IMR-90 (cell line): ENCODE data around the gene ATG2A. TPM values are rescaled to one million over a fixed set of nuclear protein-coding genes. Genes with fewer than 3 reads are reported as not detected.

Source experiments
- ATAC-seq: fragments of 200-7000 bp; cut with Tn5 transposase; 2 replicates; pipeline ENCODE4 v1.9.1; 2020; ENCODE audit warnings: low read depth, mild to moderate bottlenecking, moderate library complexity
- BruUV-seq: library from RNA; stranded (reverse); fragments of 400-500 nt; replicated peaks from 2 replicates; lab custom pipeline; 2021; lab: Mats Ljungman, UMichigan
- CTCF ChIA-PET: fragments of 300-600 bp; formaldehyde crosslinking; extraction: SDS; loops from one replicate; lab custom pipeline; 2021; ENCODE audit warnings: antibody characterized with exemption; lab: Yijun Ruan, JAX
- POLR2A ChIA-PET: fragments of 300-600 bp; sonication (Branson Sonifier 250); formaldehyde crosslinking; loops from one replicate; lab custom pipeline; 2022; ENCODE audit warnings: antibody characterized with exemption; ENCODE audit not compliant: unreplicated experiment; lab: Charles Lee
- DNase-seq: peaks from one replicate; pipeline ENCODE4 v3.0.0; 2013
- H2AFZ ChIP-seq: replicated peaks from 2 replicates; pipeline ENCODE3; 2013; ENCODE audit warnings: low read length, mild to moderate bottlenecking; ENCODE audit not compliant: poor library complexity
- H2AK5ac ChIP-seq: 2 replicates; pipeline ENCODE4 v1.6.1; 2013; ENCODE audit warnings: low read depth, low read length, inconsistent platforms
- H2AK9ac ChIP-seq: replicated peaks from 2 replicates; pipeline ENCODE3; 2013; ENCODE audit warnings: mild to moderate bottlenecking, low read depth, low read length, moderate library complexity; ENCODE audit not compliant: poor library complexity
- H2BK120ac ChIP-seq: 2 replicates; pipeline ENCODE4 v1.6.1; 2013; ENCODE audit warnings: low read depth, low read length, inconsistent platforms
- H2BK15ac ChIP-seq: 3 replicates; pipeline ENCODE4 v1.6.1; 2013; ENCODE audit warnings: low read depth, low read length, inconsistent platforms
- H2BK20ac ChIP-seq: 2 replicates; pipeline ENCODE4 v1.6.1; 2013; ENCODE audit warnings: low read depth, mild to moderate bottlenecking, inconsistent platforms, low read length, moderate library complexity
- H2BK5ac ChIP-seq: 2 replicates; pipeline ENCODE4 v1.6.1; 2013; ENCODE audit warnings: mild to moderate bottlenecking, low read depth, low read length, inconsistent platforms; ENCODE audit not compliant: poor library complexity, severe bottlenecking
- H3K14ac ChIP-seq: replicated peaks from 2 replicates; pipeline ENCODE4 v1.6.1; 2013; ENCODE audit warnings: low read depth, low read length, inconsistent platforms
- H3K18ac ChIP-seq: 2 replicates; pipeline ENCODE4 v1.6.1; 2013; ENCODE audit warnings: low read depth, low read length, control low read depth
- H3K23ac ChIP-seq: 2 replicates; pipeline ENCODE4 v1.6.1; 2013; ENCODE audit warnings: low read depth, low read length, inconsistent platforms
- H3K27ac ChIP-seq: 2 replicates; pipeline ENCODE4 v1.5.1; 2013; ENCODE audit warnings: mild to moderate bottlenecking, control low read depth, low read length; ENCODE audit not compliant: insufficient read depth
- H3K27me3 ChIP-seq: 2 replicates; pipeline ENCODE4 v1.6.1; 2013; ENCODE audit warnings: low read length; ENCODE audit not compliant: control insufficient read depth, insufficient read depth
- H3K36me3 ChIP-seq: 2 replicates; pipeline ENCODE4 v1.6.1; 2013; ENCODE audit warnings: low read length, mixed read lengths; ENCODE audit not compliant: control insufficient read depth, insufficient read depth
- H3K4ac ChIP-seq: 2 replicates; pipeline ENCODE4 v1.6.1; 2013; ENCODE audit warnings: low read depth, low read length, inconsistent platforms
- H3K4me1 ChIP-seq: 2 replicates; pipeline ENCODE4 v1.6.1; 2013; ENCODE audit warnings: low read length, mixed read lengths; ENCODE audit not compliant: control insufficient read depth, insufficient read depth
- H3K4me2 ChIP-seq: 2 replicates; pipeline ENCODE4 v1.6.1; 2013; ENCODE audit warnings: low read depth, mild to moderate bottlenecking, control low read depth, low read length, moderate library complexity
- H3K4me3 ChIP-seq: 2 replicates; pipeline ENCODE4 v1.5.1; 2013; ENCODE audit warnings: low read depth, mild to moderate bottlenecking, control low read depth, low read length, moderate library complexity; ENCODE audit not compliant: insufficient read depth
- H3K56ac ChIP-seq: 2 replicates; pipeline ENCODE4 v1.6.1; 2013; ENCODE audit warnings: low read length, inconsistent platforms; ENCODE audit not compliant: insufficient read depth; ENCODE audit errors: extremely low read depth
- H3K79me1 ChIP-seq, 2 experiments: 2 replicates each; pipeline ENCODE4 v1.6.1; 2013; ENCODE audit warnings: low read length in 2 of 2, inconsistent platforms in 1 of 2, low read depth in 1 of 2
- H3K9ac ChIP-seq: 2 replicates; pipeline ENCODE4 v1.6.1; 2013; ENCODE audit warnings: low read depth, low read length, control low read depth
- H3K9me1 ChIP-seq: 2 replicates; pipeline ENCODE4 v1.6.1; 2013; ENCODE audit warnings: low read length, inconsistent platforms; ENCODE audit not compliant: insufficient read depth
- H3K9me3 ChIP-seq: 2 replicates; pipeline ENCODE4 v1.6.1; 2013; ENCODE audit warnings: low read length; ENCODE audit not compliant: control insufficient read depth, insufficient read depth
- H4K20me1 ChIP-seq: 2 replicates; pipeline ENCODE4 v1.6.1; 2013; ENCODE audit warnings: low read length, inconsistent platforms; ENCODE audit not compliant: insufficient read depth
- H4K5ac ChIP-seq: 2 replicates; pipeline ENCODE4 v1.6.1; 2013; ENCODE audit warnings: mild to moderate bottlenecking, low read depth, low read length, control low read depth
- H4K8ac ChIP-seq, 2 experiments: 2 replicates each; pipeline ENCODE4 v1.6.1; 2013; ENCODE audit warnings: low read depth in 2 of 2, low read length in 2 of 2, control low read depth in 1 of 2, inconsistent platforms in 1 of 2
- H4K91ac ChIP-seq: 2 replicates; pipeline ENCODE4 v1.6.1; 2013; ENCODE audit warnings: low read depth, low read length, inconsistent platforms; ENCODE audit not compliant: insufficient read depth
- BHLHE40 ChIP-seq: fragments of 150-350 bp; IDR thresholded peaks from 2 replicates; pipeline ENCODE4 v1.6.1; 2016; ENCODE audit warnings: mild to moderate bottlenecking, low read depth, low read length
- MXI1 ChIP-seq: IDR thresholded peaks from 2 replicates; pipeline ENCODE4 v1.6.1; 2012; ENCODE audit warnings: low read depth, mild to moderate bottlenecking, low read length, moderate library complexity, borderline replicate concordance
- NFE2L2 ChIP-seq: fragments of 150-350 bp; IDR thresholded peaks from 2 replicates; pipeline ENCODE4 v1.6.1; 2016; ENCODE audit warnings: low read depth, mild to moderate bottlenecking, low read length
- SMC3 ChIP-seq: fragments of 150-350 bp; IDR thresholded peaks from 2 replicates; pipeline ENCODE4 v1.6.1; 2016; ENCODE audit warnings: low read depth, mild to moderate bottlenecking, antibody characterized with exemption, low read length, moderate library complexity
- WGBS, 2 experiments: methylation state at CpG; one replicate each; pipeline versions ENCODE4 v1.1.5 to v1.1.7; 2013; ENCODE audit warnings: missing lambda C conversion rate in 2 of 2; ENCODE audit not compliant: insufficient read length in 1 of 2; ENCODE audit errors: extremely low coverage in 2 of 2; 5-methylcytosine and 5-hydroxymethylcytosine counted together
- dilution Hi-C: fragments of 300-500 bp; cut with HindIII; formaldehyde crosslinking; loops from one replicate; pipeline ENCODE4 v1.14.3; 2018; ENCODE audit warnings: low sequenced_read_pairs; ENCODE audit not compliant: unreplicated experiment
- in situ Hi-C: fragments of 300-500 bp; cut with MboI; formaldehyde crosslinking; loops from 3 replicates; pipeline ENCODE4 v1.14.3; 2019; ENCODE audit warnings: low sequenced_read_pairs, inconsistent platforms, mixed read lengths
- intact Hi-C: fragments of 100-400 bp; cut with micrococcal nuclease; formaldehyde crosslinking; loops from 2 replicates; pipeline ENCODE4 v1.10.0; 2022
- polyA plus RNA-seq, 3 experiments: library from polyadenylated mRNA; depleted of rRNA; stranded (reverse); fragments of >200 nt; gene quantifications; 2 replicates each; pipeline ENCODE4 v1.2.3, GENCODE V29; 2012; ENCODE audit warnings: low replicate concordance in 1 of 3
- total RNA-seq: library from RNA; depleted of rRNA; stranded (reverse); fragments of >200 nt; gene quantifications from 2 replicates; pipeline ENCODE4 v1.2.3, GENCODE V29; 2012
- TF ChIP-seq, protein P1 (sequence below): fragments of 150-350 bp; IDR thresholded peaks from 2 replicates; pipeline ENCODE4 v1.6.1; 2017; ENCODE audit warnings: mild to moderate bottlenecking, antibody characterized with exemption, low read length, low read depth

The ATG2A gene
- total and polyA plus RNA-seq, 2 of the 4 experiments (the other 2 are of a cell fraction): 3.2 to 10.5 TPM

DNA sequence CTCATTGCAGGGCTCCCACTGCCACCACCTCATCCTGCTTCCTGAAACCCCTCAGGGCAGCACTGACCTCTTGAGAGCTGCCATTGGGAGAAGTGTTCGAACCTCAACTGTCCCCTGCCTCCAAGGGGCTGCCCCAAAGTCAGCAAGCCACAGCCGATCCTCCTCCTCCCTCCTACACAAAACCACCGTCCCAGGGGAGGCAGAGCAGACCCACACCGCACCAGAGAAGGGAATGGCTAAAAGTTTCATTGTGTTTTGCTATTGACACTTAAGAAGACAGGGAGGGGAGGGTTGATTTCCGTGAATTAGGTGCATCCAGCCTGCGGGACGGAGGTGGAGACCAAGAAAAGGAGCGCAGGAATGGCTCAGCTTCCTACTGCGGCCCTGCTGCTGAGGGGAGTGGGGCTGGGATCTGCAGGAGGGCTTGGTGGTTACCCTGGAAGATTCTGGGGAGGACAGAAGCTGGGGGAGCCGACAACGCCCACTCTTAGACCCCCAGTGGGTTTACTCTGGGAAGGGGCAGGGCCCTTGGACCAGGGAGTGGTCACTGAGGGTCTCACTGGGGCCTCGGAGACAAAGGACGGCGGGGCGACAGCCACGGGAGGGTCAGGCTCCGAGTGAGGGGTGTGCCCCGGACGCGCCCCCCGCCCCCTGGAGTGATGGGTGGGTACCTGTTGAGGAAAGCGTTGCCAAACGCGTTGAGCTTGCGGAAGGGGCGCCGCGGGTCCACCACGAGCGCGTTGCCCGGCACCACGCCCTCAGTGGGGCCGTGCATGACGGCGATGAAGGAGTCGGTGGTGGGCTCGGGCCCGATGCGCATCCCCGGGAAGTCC lies 39.4 kb downstream of the ATG2A start:
- POLR2A ChIA-PET: interaction anchor here (0.6 to 1.5 kb wide), 4 partner anchors 9 to 75 kb away, joined by 3 to 6 read pairs (median 4); partner anchors contain the start of gene MAP4K2
- 0 out of 2 replicates have a peak, but pooled peaks have one; percentile 31 for TF ChIP-seq MXI1
- no peak for TF ChIP-seq SMC3
- TF ChIP-seq BHLHE40: no peak
- no peak for TF ChIP-seq NFE2L2
- TF ChIP-seq, protein P1, sequence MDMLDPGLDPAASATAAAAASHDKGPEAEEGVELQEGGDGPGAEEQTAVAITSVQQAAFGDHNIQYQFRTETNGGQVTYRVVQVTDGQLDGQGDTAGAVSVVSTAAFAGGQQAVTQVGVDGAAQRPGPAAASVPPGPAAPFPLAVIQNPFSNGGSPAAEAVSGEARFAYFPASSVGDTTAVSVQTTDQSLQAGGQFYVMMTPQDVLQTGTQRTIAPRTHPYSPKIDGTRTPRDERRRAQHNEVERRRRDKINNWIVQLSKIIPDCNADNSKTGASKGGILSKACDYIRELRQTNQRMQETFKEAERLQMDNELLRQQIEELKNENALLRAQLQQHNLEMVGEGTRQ: no peak
- peak overlapping the region; percentile 60; the same call in 1 of the 2 replicates for H4K5ac ChIP-seq
- dilution Hi-C loops: no loop called here
- H4K20me1 ChIP-seq: peaks cover 47% of the 10 kb centered on the region
- peak; percentile 1 for ATAC-seq
- H3K14ac ChIP-seq: peak overlapping the region; percentile 95
- CTCF ChIA-PET: interaction anchor here (0.7 to 2.7 kb wide), 5 partner anchors 9 to 31 kb away, joined by 3 to 12 read pairs (median 4); no protein-coding TSS in a partner anchor
- peak overlapping the region; percentile 90 for H2BK5ac ChIP-seq
- peaks cover 6 to 49% of the 10 kb centered on the region in 2 experiments; a peak in 3 of 4 replicates for H3K79me1 ChIP-seq
- intact Hi-C loops: loop anchor here (1.0 to 2.0 kb wide), 3 partner anchors 7 to 30 kb away; no protein-coding TSS in a partner anchor
- peak overlapping the region; percentile 24; the same call in 1 of the 3 replicates for H2BK15ac ChIP-seq
- WGBS, 2 experiments: 1% methylated on average over 17 of the region's 41 CpGs; no CpG with 5 or more reads in 1 of the 2 experiments
- peak overlapping the region; percentile 63 for H3K18ac ChIP-seq
- peak overlapping the region; percentile 84 for H3K27ac ChIP-seq
- H2BK20ac ChIP-seq: peak overlapping the region; percentile 49; the same call in 1 of the 2 replicates
- H2BK120ac ChIP-seq: peak overlapping the region; percentile 61
- H3K36me3 ChIP-seq: peaks cover 23% of the 10 kb centered on the region
- peak overlapping the region; percentile 93 for H3K23ac ChIP-seq
- H3K4me1 ChIP-seq: peaks cover 15% of the 10 kb centered on the region
- H3K9me1 ChIP-seq: peaks cover 19% of the 10 kb centered on the region
- peak overlapping the region; percentile 96 for H3K4ac ChIP-seq
- peak overlapping the region; percentile 87 for H4K91ac ChIP-seq
- no peak for DNase-seq
- H2AK9ac ChIP-seq: peak overlapping the region; percentile 99
- peak overlapping the region; percentile 93 for H2AFZ ChIP-seq
- peak overlapping the region; percentile 88 for H3K56ac ChIP-seq
- H4K8ac ChIP-seq: peak overlapping the region; percentile 28 to 74; a peak in 3 of 4 replicates
- no peaks in the 10 kb centered on the region for H3K9me3 ChIP-seq
- peak overlapping the region; percentile 94 for H3K9ac ChIP-seq
- in situ Hi-C loops: no loop called here
- peak overlapping the region; percentile 90 for H3K4me2 ChIP-seq
- peak overlapping the region; percentile 95 for H3K4me3 ChIP-seq
- no peaks in the 10 kb centered on the region for H3K27me3 ChIP-seq
- peak overlapping the region; percentile 96 for H2AK5ac ChIP-seq
- no TSS peak for BruUV-seq
